ENCODE measurements around the gene ABLIM1.

The ABLIM1 gene

GRCh38 chr10:114665406-114665805 is 7.3 kb upstream of the ABLIM1 start:
- TF ChIP-seq CTCF (IDR thresholded peaks at IDR 0.05) = no peak
- no peak for TF ChIP-seq ZFX (IDR thresholded peaks at IDR 0.05; ENCODE audit: borderline replicate concordance)
- no peak overlapping the region for H3K27ac ChIP-seq

DNA sequence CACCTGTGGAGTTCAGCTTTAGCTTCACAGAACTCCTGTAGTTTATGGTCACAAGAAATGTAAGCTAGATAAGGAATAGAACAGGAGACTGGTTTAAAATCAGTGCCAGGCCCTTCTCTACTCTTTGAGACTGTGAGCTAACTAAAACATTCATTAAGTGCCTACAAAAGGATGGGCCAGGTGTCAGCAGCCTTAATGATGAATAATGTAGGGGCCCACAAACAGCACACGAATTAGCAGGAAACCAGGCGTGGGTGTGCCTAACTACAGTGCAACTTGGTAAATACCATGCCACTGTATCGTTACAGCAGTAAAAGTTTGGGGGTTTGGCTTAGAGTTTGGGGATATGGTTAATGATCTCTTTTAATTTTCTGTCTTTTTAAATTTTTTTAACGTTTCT is 6.1 kb upstream of the ABLIM1 start:
- H3K27ac ChIP-seq = no peak overlapping the region
- TF ChIP-seq ZFX (IDR thresholded peaks at IDR 0.05; ENCODE audit: borderline replicate concordance) (no peak), CTCF (IDR thresholded peaks at IDR 0.05) (no peak)

DNA sequence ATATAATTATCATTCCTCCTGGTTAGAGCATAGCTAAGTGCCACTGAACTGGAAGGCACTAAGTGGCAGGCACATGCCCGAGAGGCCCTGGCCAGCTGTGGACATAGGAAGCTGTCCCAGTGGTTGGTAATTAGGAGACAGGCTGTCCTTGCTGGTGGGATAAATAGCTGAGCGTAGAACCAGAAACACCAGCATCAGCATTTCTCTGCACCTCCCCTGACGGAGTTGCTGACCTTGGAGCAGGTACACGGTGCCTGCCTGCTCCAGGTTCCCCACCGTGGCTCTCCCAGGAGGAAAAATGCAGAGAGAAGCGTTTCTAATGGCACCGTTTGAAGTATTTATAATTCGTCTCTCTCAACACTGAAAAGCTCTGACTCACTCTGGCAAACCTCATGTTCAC is 5.6 kb upstream of the ABLIM1 start:
- no peak overlapping the region for H3K27ac ChIP-seq
- TF ChIP-seq ZFX (IDR thresholded peaks at IDR 0.05; ENCODE audit: borderline replicate concordance) = no peak
- no peak for TF ChIP-seq CTCF (IDR thresholded peaks at IDR 0.05)

DNA sequence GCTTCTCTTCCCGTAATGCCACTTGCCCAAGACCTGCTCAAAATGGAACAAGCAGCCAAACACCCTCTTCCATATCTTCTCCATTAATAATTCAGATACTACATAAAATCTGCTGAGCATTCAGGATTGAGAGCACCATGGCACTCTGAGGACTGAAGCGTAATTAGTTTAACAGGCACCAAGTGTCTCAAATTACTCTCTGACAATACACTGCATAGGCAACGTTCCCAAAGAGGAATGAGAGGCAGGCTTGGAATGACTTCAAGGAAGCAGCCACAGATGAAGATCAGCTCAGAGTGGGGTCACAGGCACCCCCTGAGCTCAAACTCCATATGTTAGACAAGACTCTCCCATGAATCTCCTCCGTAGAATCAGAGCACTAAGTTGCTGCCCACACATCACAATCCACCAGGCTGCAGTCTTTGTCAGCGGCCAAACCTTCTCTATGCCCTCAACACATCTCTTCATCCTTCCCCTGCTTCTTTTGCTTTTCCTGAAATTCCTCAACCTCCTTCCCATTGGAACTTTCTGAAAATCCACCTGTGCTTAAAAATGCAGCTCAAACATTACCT is 4.7 kb upstream of the ABLIM1 start:
- no peak overlapping the region for H3K27ac ChIP-seq
- TF ChIP-seq CTCF (IDR thresholded peaks at IDR 0.05) (no peak), ZFX (IDR thresholded peaks at IDR 0.05; ENCODE audit: borderline replicate concordance) (no peak)

GRCh38 chr10:114661212-114661880 is 3.3 kb upstream of the ABLIM1 start:
- H3K27ac ChIP-seq = no peak overlapping the region
- TF ChIP-seq ZFX (IDR thresholded peaks at IDR 0.05; ENCODE audit: borderline replicate concordance) (no peak), CTCF (IDR thresholded peaks at IDR 0.05) (no peak)

GRCh38 chr10:114655671-114656070 is 2.4 kb downstream of the ABLIM1 start:
- no peak for TF ChIP-seq CTCF (IDR thresholded peaks at IDR 0.05)
- no peak for TF ChIP-seq ZFX (IDR thresholded peaks at IDR 0.05; ENCODE audit: borderline replicate concordance)
- H3K27ac ChIP-seq = no peak overlapping the region

- TF ChIP-seq CTCF (IDR thresholded peaks at IDR 0.05) = no peak
- TF ChIP-seq ZFX (IDR thresholded peaks at IDR 0.05; ENCODE audit: borderline replicate concordance) = no peak
- no peak overlapping the region for H3K27ac ChIP-seq
These were observed 3.1 kb downstream of the ABLIM1 start for GRCh38 chr10:114654822-114655575.

All from 22Rv1 (cell line).